Uterus (tissue), 2 donors: ENCODE results near the gene INPP5F.

Experiments used
- CTCF ChIP-seq, 4 experiments: fragments of 200-600 bp in 2 of 4; fragments of 450-650 bp in 2 of 4; sonication (generic) in 2 of 4; IDR thresholded peaks; one replicate each; pipeline ENCODE4 v1.5.1; 2016 to 2019; ENCODE audit warnings: antibody characterized with exemption in 4 of 4, mild to moderate bottlenecking in 2 of 4, moderate library complexity in 1 of 4
- POLR2A ChIP-seq, 2 donors: fragments of 450-650 bp; IDR thresholded peaks; one replicate each; pipeline ENCODE4 v1.6.1; 2016; ENCODE audit warnings: antibody characterized with exemption in 2 of 2, mild to moderate bottlenecking in 1 of 2, moderate library complexity in 1 of 2

- TF ChIP-seq CTCF (IDR thresholded peaks at IDR 0.05) (no peak), POLR2A (IDR thresholded peaks at IDR 0.05) (no peak)
Observed at GRCh38 chr10:119762805-119763798, 37.3 kb downstream of the INPP5F start.
